IMR-90 (cell line): ENCODE data around the gene ZFAND5. TPM values are rescaled to one million over a fixed set of nuclear protein-coding genes. Genes with fewer than 3 reads are reported as not detected.

ENCODE experiments used
- ATAC-seq: fragments of 200-7000 bp; cut with Tn5 transposase; 2 replicates; pipeline ENCODE4 v1.9.1; 2020; ENCODE audit warnings: low read depth, mild to moderate bottlenecking, moderate library complexity
- BruUV-seq: library from RNA; stranded (reverse); fragments of 400-500 nt; replicated peaks from 2 replicates; lab custom pipeline; 2021; lab: Mats Ljungman, UMichigan
- CTCF ChIA-PET: fragments of 300-600 bp; formaldehyde crosslinking; extraction: SDS; loops from one replicate; lab custom pipeline; 2021; ENCODE audit warnings: antibody characterized with exemption; lab: Yijun Ruan, JAX
- POLR2A ChIA-PET: fragments of 300-600 bp; sonication (Branson Sonifier 250); formaldehyde crosslinking; loops from one replicate; lab custom pipeline; 2022; ENCODE audit warnings: antibody characterized with exemption; ENCODE audit not compliant: unreplicated experiment; lab: Charles Lee
- DNase-seq: peaks from one replicate; pipeline ENCODE4 v3.0.0; 2013
- H2AFZ ChIP-seq: replicated peaks from 2 replicates; pipeline ENCODE3; 2013; ENCODE audit warnings: low read length, mild to moderate bottlenecking; ENCODE audit not compliant: poor library complexity
- H2AK5ac ChIP-seq: 2 replicates; pipeline ENCODE4 v1.6.1; 2013; ENCODE audit warnings: low read depth, low read length, inconsistent platforms
- H2AK9ac ChIP-seq: replicated peaks from 2 replicates; pipeline ENCODE3; 2013; ENCODE audit warnings: mild to moderate bottlenecking, low read depth, low read length, moderate library complexity; ENCODE audit not compliant: poor library complexity
- H2BK120ac ChIP-seq: 2 replicates; pipeline ENCODE4 v1.6.1; 2013; ENCODE audit warnings: low read depth, low read length, inconsistent platforms
- H2BK15ac ChIP-seq: 3 replicates; pipeline ENCODE4 v1.6.1; 2013; ENCODE audit warnings: low read depth, low read length, inconsistent platforms
- H2BK20ac ChIP-seq: 2 replicates; pipeline ENCODE4 v1.6.1; 2013; ENCODE audit warnings: low read depth, mild to moderate bottlenecking, inconsistent platforms, low read length, moderate library complexity
- H2BK5ac ChIP-seq: 2 replicates; pipeline ENCODE4 v1.6.1; 2013; ENCODE audit warnings: mild to moderate bottlenecking, low read depth, low read length, inconsistent platforms; ENCODE audit not compliant: poor library complexity, severe bottlenecking
- H3K14ac ChIP-seq: replicated peaks from 2 replicates; pipeline ENCODE4 v1.6.1; 2013; ENCODE audit warnings: low read depth, low read length, inconsistent platforms
- H3K18ac ChIP-seq: 2 replicates; pipeline ENCODE4 v1.6.1; 2013; ENCODE audit warnings: low read depth, low read length, control low read depth
- H3K23ac ChIP-seq: 2 replicates; pipeline ENCODE4 v1.6.1; 2013; ENCODE audit warnings: low read depth, low read length, inconsistent platforms
- H3K27ac ChIP-seq: 2 replicates; pipeline ENCODE4 v1.5.1; 2013; ENCODE audit warnings: mild to moderate bottlenecking, control low read depth, low read length; ENCODE audit not compliant: insufficient read depth
- H3K27me3 ChIP-seq: 2 replicates; pipeline ENCODE4 v1.6.1; 2013; ENCODE audit warnings: low read length; ENCODE audit not compliant: control insufficient read depth, insufficient read depth
- H3K36me3 ChIP-seq: 2 replicates; pipeline ENCODE4 v1.6.1; 2013; ENCODE audit warnings: low read length, mixed read lengths; ENCODE audit not compliant: control insufficient read depth, insufficient read depth
- H3K4ac ChIP-seq: 2 replicates; pipeline ENCODE4 v1.6.1; 2013; ENCODE audit warnings: low read depth, low read length, inconsistent platforms
- H3K4me1 ChIP-seq: 2 replicates; pipeline ENCODE4 v1.6.1; 2013; ENCODE audit warnings: low read length, mixed read lengths; ENCODE audit not compliant: control insufficient read depth, insufficient read depth
- H3K4me2 ChIP-seq: 2 replicates; pipeline ENCODE4 v1.6.1; 2013; ENCODE audit warnings: low read depth, mild to moderate bottlenecking, control low read depth, low read length, moderate library complexity
- H3K4me3 ChIP-seq: 2 replicates; pipeline ENCODE4 v1.5.1; 2013; ENCODE audit warnings: low read depth, mild to moderate bottlenecking, control low read depth, low read length, moderate library complexity; ENCODE audit not compliant: insufficient read depth
- H3K56ac ChIP-seq: 2 replicates; pipeline ENCODE4 v1.6.1; 2013; ENCODE audit warnings: low read length, inconsistent platforms; ENCODE audit not compliant: insufficient read depth; ENCODE audit errors: extremely low read depth
- H3K79me1 ChIP-seq, 2 experiments: 2 replicates each; pipeline ENCODE4 v1.6.1; 2013; ENCODE audit warnings: low read length in 2 of 2, inconsistent platforms in 1 of 2, low read depth in 1 of 2
- H3K9ac ChIP-seq: 2 replicates; pipeline ENCODE4 v1.6.1; 2013; ENCODE audit warnings: low read depth, low read length, control low read depth
- H3K9me1 ChIP-seq: 2 replicates; pipeline ENCODE4 v1.6.1; 2013; ENCODE audit warnings: low read length, inconsistent platforms; ENCODE audit not compliant: insufficient read depth
- H3K9me3 ChIP-seq: 2 replicates; pipeline ENCODE4 v1.6.1; 2013; ENCODE audit warnings: low read length; ENCODE audit not compliant: control insufficient read depth, insufficient read depth
- H4K20me1 ChIP-seq: 2 replicates; pipeline ENCODE4 v1.6.1; 2013; ENCODE audit warnings: low read length, inconsistent platforms; ENCODE audit not compliant: insufficient read depth
- H4K5ac ChIP-seq: 2 replicates; pipeline ENCODE4 v1.6.1; 2013; ENCODE audit warnings: mild to moderate bottlenecking, low read depth, low read length, control low read depth
- H4K8ac ChIP-seq, 2 experiments: 2 replicates each; pipeline ENCODE4 v1.6.1; 2013; ENCODE audit warnings: low read depth in 2 of 2, low read length in 2 of 2, control low read depth in 1 of 2, inconsistent platforms in 1 of 2
- H4K91ac ChIP-seq: 2 replicates; pipeline ENCODE4 v1.6.1; 2013; ENCODE audit warnings: low read depth, low read length, inconsistent platforms; ENCODE audit not compliant: insufficient read depth
- BHLHE40 ChIP-seq: fragments of 150-350 bp; IDR thresholded peaks from 2 replicates; pipeline ENCODE4 v1.6.1; 2016; ENCODE audit warnings: mild to moderate bottlenecking, low read depth, low read length
- CEBPB ChIP-seq: IDR thresholded peaks from 2 replicates; pipeline ENCODE4 v1.6.1; 2012; ENCODE audit warnings: low read depth, low read length, improper control_type of control experiment
- CHD1 ChIP-seq: IDR thresholded peaks from 2 replicates; pipeline ENCODE4 v1.6.1; 2012; ENCODE audit warnings: low read depth, low read length, improper control_type of control experiment
- CTCF ChIP-seq: conservative IDR thresholded peaks from 2 replicates; pipeline ENCODE4 v1.5.1; 2012; ENCODE audit warnings: mild to moderate bottlenecking, low read depth, low read length, improper control_type of control experiment
- FOS ChIP-seq: fragments of 150-350 bp; IDR thresholded peaks from 2 replicates; pipeline ENCODE4 v1.6.1; 2016; ENCODE audit warnings: low read depth, low read length
- MAFK ChIP-seq: IDR thresholded peaks from 2 replicates; pipeline ENCODE4 v1.6.1; 2012; ENCODE audit warnings: low read depth, low read length, improper control_type of control experiment
- MAZ ChIP-seq: IDR thresholded peaks from 2 replicates; pipeline ENCODE4 v1.6.1; 2012; ENCODE audit warnings: low read depth, mild to moderate bottlenecking, low read length, improper control_type of control experiment, moderate library complexity, borderline replicate concordance
- MXI1 ChIP-seq: IDR thresholded peaks from 2 replicates; pipeline ENCODE4 v1.6.1; 2012; ENCODE audit warnings: low read depth, mild to moderate bottlenecking, low read length, moderate library complexity, borderline replicate concordance
- NFE2L2 ChIP-seq: fragments of 150-350 bp; IDR thresholded peaks from 2 replicates; pipeline ENCODE4 v1.6.1; 2016; ENCODE audit warnings: low read depth, mild to moderate bottlenecking, low read length
- POLR2A ChIP-seq: IDR thresholded peaks from 2 replicates; pipeline ENCODE4 v1.6.1; 2012; ENCODE audit warnings: mild to moderate bottlenecking, low read depth, low read length
- RAD21 ChIP-seq: IDR thresholded peaks from 2 replicates; pipeline ENCODE4 v1.6.1; 2012; ENCODE audit warnings: low read length, improper control_type of control experiment
- RFX5 ChIP-seq: IDR thresholded peaks from 2 replicates; pipeline ENCODE4 v1.8.0; 2012; ENCODE audit warnings: low read depth, mild to moderate bottlenecking, low read length, moderate library complexity
- SMC3 ChIP-seq: fragments of 150-350 bp; IDR thresholded peaks from 2 replicates; pipeline ENCODE4 v1.6.1; 2016; ENCODE audit warnings: low read depth, mild to moderate bottlenecking, antibody characterized with exemption, low read length, moderate library complexity
- WGBS, 2 experiments: methylation state at CpG; one replicate each; pipeline versions ENCODE4 v1.1.5 to v1.1.7; 2013; ENCODE audit warnings: missing lambda C conversion rate in 2 of 2; ENCODE audit not compliant: insufficient read length in 1 of 2; ENCODE audit errors: extremely low coverage in 2 of 2; 5-methylcytosine and 5-hydroxymethylcytosine counted together
- dilution Hi-C: fragments of 300-500 bp; cut with HindIII; formaldehyde crosslinking; loops from one replicate; pipeline ENCODE4 v1.14.3; 2018; ENCODE audit warnings: low sequenced_read_pairs; ENCODE audit not compliant: unreplicated experiment
- in situ Hi-C: fragments of 300-500 bp; cut with MboI; formaldehyde crosslinking; loops from 3 replicates; pipeline ENCODE4 v1.14.3; 2019; ENCODE audit warnings: low sequenced_read_pairs, inconsistent platforms, mixed read lengths
- intact Hi-C: fragments of 100-400 bp; cut with micrococcal nuclease; formaldehyde crosslinking; loops from 2 replicates; pipeline ENCODE4 v1.10.0; 2022
- polyA plus RNA-seq, 3 experiments: library from polyadenylated mRNA; depleted of rRNA; stranded (reverse); fragments of >200 nt; gene quantifications; 2 replicates each; pipeline ENCODE4 v1.2.3, GENCODE V29; 2012; ENCODE audit warnings: low replicate concordance in 1 of 3
- total RNA-seq: library from RNA; depleted of rRNA; stranded (reverse); fragments of >200 nt; gene quantifications from 2 replicates; pipeline ENCODE4 v1.2.3, GENCODE V29; 2012
- TF ChIP-seq, protein P1 (sequence below): fragments of 150-350 bp; IDR thresholded peaks from 2 replicates; pipeline ENCODE4 v1.6.1; 2017; ENCODE audit warnings: mild to moderate bottlenecking, antibody characterized with exemption, low read length, low read depth

The ZFAND5 gene
- total and polyA plus RNA-seq, 2 of the 4 experiments (the other 2 are of a cell fraction) = 35.8 to 85.2 TPM

GRCh38 chr9:72337286-72337685 lies 27.7 kb downstream of the ZFAND5 start:
- in situ Hi-C loops = no loop called here
- ATAC-seq = no peak

More at GRCh38 chr9:72337286-72337685, 27.7 kb downstream of the ZFAND5 start:
- H3K23ac ChIP-seq = no peak overlapping the region
- TF ChIP-seq MAZ = no peak
- no peak for TF ChIP-seq MXI1
- no peak for TF ChIP-seq RFX5
- TF ChIP-seq SMC3 = no peak
- no peak for TF ChIP-seq POLR2A
- no peak for TF ChIP-seq MAFK
- no peak for TF ChIP-seq FOS
- TF ChIP-seq BHLHE40 = no peak
- TF ChIP-seq CTCF = no peak
- TF ChIP-seq CEBPB = no peak
- no peak for TF ChIP-seq NFE2L2
- TF ChIP-seq, protein P1, sequence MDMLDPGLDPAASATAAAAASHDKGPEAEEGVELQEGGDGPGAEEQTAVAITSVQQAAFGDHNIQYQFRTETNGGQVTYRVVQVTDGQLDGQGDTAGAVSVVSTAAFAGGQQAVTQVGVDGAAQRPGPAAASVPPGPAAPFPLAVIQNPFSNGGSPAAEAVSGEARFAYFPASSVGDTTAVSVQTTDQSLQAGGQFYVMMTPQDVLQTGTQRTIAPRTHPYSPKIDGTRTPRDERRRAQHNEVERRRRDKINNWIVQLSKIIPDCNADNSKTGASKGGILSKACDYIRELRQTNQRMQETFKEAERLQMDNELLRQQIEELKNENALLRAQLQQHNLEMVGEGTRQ = no peak
- TF ChIP-seq CHD1 = no peak
- no peak for TF ChIP-seq RAD21
- H3K4me3 ChIP-seq = no peak overlapping the region
- no peaks in the 10 kb centered on the region for H3K9me3 ChIP-seq
- no peak overlapping the region for H3K18ac ChIP-seq
- intact Hi-C loops = no loop called here
- H3K79me1 ChIP-seq = no peaks in the 10 kb centered on the region
- H3K27ac ChIP-seq = no peak overlapping the region
- no peaks in the 10 kb centered on the region for H3K4me1 ChIP-seq
- CTCF ChIA-PET = no interaction called here
- H4K20me1 ChIP-seq = no peaks in the 10 kb centered on the region
- no CpG with 5 or more reads among the region's 5 CpGs for WGBS, 2 experiments
- no peak overlapping the region for H3K14ac ChIP-seq
- no peaks in the 10 kb centered on the region for H3K36me3 ChIP-seq
- no peak overlapping the region for H2AFZ ChIP-seq
- no peak overlapping the region for H4K91ac ChIP-seq
- dilution Hi-C loops = no loop called here
- no peaks in the 10 kb centered on the region for H3K9me1 ChIP-seq
- no peak overlapping the region for H2AK5ac ChIP-seq
- BruUV-seq = no TSS peak
- H4K8ac ChIP-seq = no peak overlapping the region
- no peak for DNase-seq
- POLR2A ChIA-PET = no interaction called here
- no peak overlapping the region for H2BK15ac ChIP-seq
- peaks cover 5% of the 10 kb centered on the region for H3K27me3 ChIP-seq
- no peak overlapping the region for H2BK5ac ChIP-seq
- H2AK9ac ChIP-seq = no peak overlapping the region
- no peak overlapping the region for H2BK20ac ChIP-seq
- H3K9ac ChIP-seq = no peak overlapping the region
- no peak overlapping the region for H3K4ac ChIP-seq
- H2BK120ac ChIP-seq = no peak overlapping the region
- H4K5ac ChIP-seq = no peak overlapping the region
- H3K56ac ChIP-seq = no peak overlapping the region
- H3K4me2 ChIP-seq = no peak overlapping the region
